SU-DHL-6 (cell line): ENCODE data around the gene TOR4A.

Source experiments
- EZH2phosphoT487 ChIP-seq: fragments of 200-600 bp; sonication (generic), shearing (Covaris generic); conservative IDR thresholded peaks from 2 replicates; pipeline ENCODE4 v1.6.1; 2018; ENCODE audit warnings: mild to moderate bottlenecking, antibody characterized with exemption, low read length, moderate library complexity, mixed read lengths
- TF ChIP-seq, protein P1 (sequence below): fragments of 200-600 bp; sonication (generic); IDR thresholded peaks from one replicate; pipeline ENCODE4 v1.5.1; 2017; ENCODE audit warnings: antibody characterized with exemption, mild to moderate bottlenecking, low read length, moderate library complexity; ENCODE audit not compliant: insufficient read depth, poor library complexity, severe bottlenecking

DNA sequence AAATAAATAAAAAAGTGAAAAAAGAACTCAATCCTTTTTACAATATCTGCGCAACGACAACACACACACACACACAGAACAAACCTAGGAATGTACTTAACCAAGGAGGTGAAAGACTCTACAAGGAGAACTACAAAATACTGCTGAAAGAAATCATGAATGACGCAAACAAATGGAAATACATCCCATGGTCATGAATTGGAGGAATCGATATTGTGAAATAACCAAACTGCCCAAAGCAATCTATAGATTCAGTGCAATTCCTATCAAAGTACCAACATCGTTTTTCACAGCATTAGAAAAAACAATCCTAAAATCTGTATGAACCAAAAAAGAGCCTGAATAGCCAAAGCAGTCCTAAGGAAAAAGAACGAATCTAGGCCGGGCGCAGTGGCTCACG lies 54.4 kb downstream of the TOR4A start:
- TF ChIP-seq, protein P1, sequence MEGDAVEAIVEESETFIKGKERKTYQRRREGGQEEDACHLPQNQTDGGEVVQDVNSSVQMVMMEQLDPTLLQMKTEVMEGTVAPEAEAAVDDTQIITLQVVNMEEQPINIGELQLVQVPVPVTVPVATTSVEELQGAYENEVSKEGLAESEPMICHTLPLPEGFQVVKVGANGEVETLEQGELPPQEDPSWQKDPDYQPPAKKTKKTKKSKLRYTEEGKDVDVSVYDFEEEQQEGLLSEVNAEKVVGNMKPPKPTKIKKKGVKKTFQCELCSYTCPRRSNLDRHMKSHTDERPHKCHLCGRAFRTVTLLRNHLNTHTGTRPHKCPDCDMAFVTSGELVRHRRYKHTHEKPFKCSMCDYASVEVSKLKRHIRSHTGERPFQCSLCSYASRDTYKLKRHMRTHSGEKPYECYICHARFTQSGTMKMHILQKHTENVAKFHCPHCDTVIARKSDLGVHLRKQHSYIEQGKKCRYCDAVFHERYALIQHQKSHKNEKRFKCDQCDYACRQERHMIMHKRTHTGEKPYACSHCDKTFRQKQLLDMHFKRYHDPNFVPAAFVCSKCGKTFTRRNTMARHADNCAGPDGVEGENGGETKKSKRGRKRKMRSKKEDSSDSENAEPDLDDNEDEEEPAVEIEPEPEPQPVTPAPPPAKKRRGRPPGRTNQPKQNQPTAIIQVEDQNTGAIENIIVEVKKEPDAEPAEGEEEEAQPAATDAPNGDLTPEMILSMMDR = no peak
- no peak for TF ChIP-seq EZH2phosphoT487
